Mesenchymal stem cell (in vitro differentiated cells and primary cell): ENCODE results near the gene IL11RA.

Source experiments
- DNase-seq: peaks from one replicate; pipeline ENCODE4 v3.0.0-alpha.2; 2013
- H2AFZ ChIP-seq: one replicate; pipeline ENCODE4 v1.6.1; 2013; ENCODE audit warnings: low read depth, mild to moderate bottlenecking, control low read depth, inconsistent platforms, low read length, moderate library complexity
- H2AK5ac ChIP-seq: 2 replicates; pipeline ENCODE4 v1.6.1; 2013; ENCODE audit warnings: low read length, moderate library complexity, mild to moderate bottlenecking, inconsistent platforms; ENCODE audit not compliant: severe bottlenecking
- H2BK120ac ChIP-seq: one replicate; pipeline ENCODE4 v1.6.1; 2013; ENCODE audit warnings: low read depth, mild to moderate bottlenecking, inconsistent platforms, low read length, moderate library complexity
- H2BK12ac ChIP-seq, 2 experiments: one replicate each; pipeline ENCODE4 v1.6.1; 2013; ENCODE audit warnings: inconsistent platforms in 2 of 2, low read length in 2 of 2, mild to moderate bottlenecking in 2 of 2, moderate library complexity in 2 of 2, control low read depth in 1 of 2
- H2BK15ac ChIP-seq: one replicate; pipeline ENCODE4 v1.6.1; 2013; ENCODE audit warnings: mild to moderate bottlenecking, low read depth, inconsistent platforms; ENCODE audit not compliant: poor library complexity, severe bottlenecking
- H2BK5ac ChIP-seq: 2 replicates; pipeline ENCODE4 v1.6.1; 2013; ENCODE audit warnings: low read depth, mild to moderate bottlenecking, low read length, control low read depth, inconsistent platforms; ENCODE audit not compliant: poor library complexity, severe bottlenecking
- H3K14ac ChIP-seq, 2 experiments: one replicate each; pipeline ENCODE4 v1.6.1; 2013; ENCODE audit warnings: inconsistent platforms in 2 of 2, low read length in 2 of 2, control low read depth in 1 of 2, mild to moderate bottlenecking in 1 of 2, moderate library complexity in 1 of 2
- H3K18ac ChIP-seq, 2 experiments: one replicate each; pipeline ENCODE4 v1.6.1; 2013; ENCODE audit warnings: inconsistent platforms in 2 of 2, low read length in 2 of 2, control low read depth in 1 of 2, low read depth in 1 of 2, mild to moderate bottlenecking in 1 of 2
- H3K23ac ChIP-seq, 2 experiments: one replicate each; pipeline ENCODE4 v1.6.1; 2013; ENCODE audit warnings: inconsistent platforms in 2 of 2, low read length in 2 of 2, mild to moderate bottlenecking in 2 of 2, moderate library complexity in 2 of 2, control low read depth in 1 of 2
- H3K27ac ChIP-seq: 2 replicates; pipeline ENCODE4 v1.5.1; 2013; ENCODE audit warnings: mild to moderate bottlenecking, moderate library complexity, low read length, control low read depth, inconsistent platforms; ENCODE audit not compliant: poor library complexity, severe bottlenecking
- H3K27me3 ChIP-seq, 2 experiments: 2 replicates each; pipeline versions ENCODE4 v1.6.1 to v1.7.0; 2013; ENCODE audit warnings: low read length in 2 of 2, mild to moderate bottlenecking in 2 of 2, moderate library complexity in 2 of 2, control low read depth in 1 of 2, inconsistent platforms in 1 of 2; ENCODE audit not compliant: control insufficient read depth in 1 of 2, insufficient read depth in 1 of 2
- H3K36me3 ChIP-seq, 2 experiments: 2 replicates each; pipeline versions ENCODE4 v1.6.1 to v1.7.0; 2013; ENCODE audit warnings: low read length in 2 of 2, control low read depth in 1 of 2, inconsistent platforms in 1 of 2, low read depth in 1 of 2, mild to moderate bottlenecking in 1 of 2; ENCODE audit not compliant: insufficient read depth in 2 of 2, control insufficient read depth in 1 of 2
- H3K4ac ChIP-seq, 2 experiments: one replicate each; pipeline ENCODE4 v1.6.1; 2013; ENCODE audit warnings: inconsistent platforms in 2 of 2, low read length in 2 of 2, mild to moderate bottlenecking in 2 of 2, moderate library complexity in 2 of 2, control low read depth in 1 of 2, low read depth in 1 of 2
- H3K4me1 ChIP-seq: 2 replicates; pipeline ENCODE4 v1.6.1; 2013; ENCODE audit warnings: low read depth, low read length, control low read depth; ENCODE audit not compliant: control insufficient read depth, insufficient read depth
- H3K4me2 ChIP-seq: 2 replicates; pipeline ENCODE4 v1.6.1; 2013; ENCODE audit warnings: low read length, mild to moderate bottlenecking, inconsistent platforms; ENCODE audit not compliant: poor library complexity, severe bottlenecking
- H3K4me3 ChIP-seq, 2 experiments: 2 replicates each; pipeline versions ENCODE4 v1.5.1 to v1.7.0; 2013; ENCODE audit warnings: low read length in 2 of 2, mild to moderate bottlenecking in 2 of 2, control low read depth in 1 of 2, low read depth in 1 of 2; ENCODE audit not compliant: insufficient read depth in 1 of 2
- H3K79me1 ChIP-seq: replicated peaks from 2 replicates; pipeline ENCODE4 v1.6.1; 2013; ENCODE audit warnings: mild to moderate bottlenecking, control low read depth, low read length, inconsistent platforms; ENCODE audit not compliant: poor library complexity, severe bottlenecking
- H3K9ac ChIP-seq: 2 replicates; pipeline ENCODE4 v1.7.0; 2013; ENCODE audit warnings: mild to moderate bottlenecking, low read length, moderate library complexity
- H3K9me3 ChIP-seq: 2 replicates; pipeline ENCODE4 v1.7.0; 2013; ENCODE audit warnings: mild to moderate bottlenecking, low read length; ENCODE audit not compliant: control insufficient read depth
- H4K8ac ChIP-seq: one replicate; pipeline ENCODE4 v1.6.1; 2013; ENCODE audit warnings: inconsistent platforms, mild to moderate bottlenecking, low read length, moderate library complexity
- H4K91ac ChIP-seq: one replicate; pipeline ENCODE4 v1.6.1; 2013; ENCODE audit warnings: mild to moderate bottlenecking, low read length, inconsistent platforms
- WGBS: methylation state at CpG from one replicate; pipeline ENCODE4 v1.1.7; 2013; ENCODE audit warnings: mixed read lengths; 5-methylcytosine and 5-hydroxymethylcytosine counted together

Gene IL11RA

GRCh38 chr9:34630402-34631154, 21.4 kb upstream of the IL11RA start:
- H3K9me3 ChIP-seq = no peaks in the 10 kb centered on the region
- H3K4me3 ChIP-seq = peak overlapping the region in 1 of 2 experiments; percentile 23
- H3K4me2 ChIP-seq = no peak overlapping the region
- no peak overlapping the region for H3K23ac ChIP-seq
- H3K4ac ChIP-seq = no peak overlapping the region
- H4K91ac ChIP-seq = no peak overlapping the region
- DNase-seq = no peak
- no peak overlapping the region for H2BK12ac ChIP-seq
- H3K14ac ChIP-seq = no peak overlapping the region
- H3K36me3 ChIP-seq = peaks cover 9 to 11% of the 10 kb centered on the region in 2 experiments
- H2AFZ ChIP-seq = no peak overlapping the region
- no peak overlapping the region for H2AK5ac ChIP-seq
- H4K8ac ChIP-seq = no peak overlapping the region
- no peak overlapping the region for H3K27ac ChIP-seq
- WGBS = 56% methylated on average over 5 of the region's 5 CpGs
- H2BK120ac ChIP-seq = no peak overlapping the region
- peaks cover 53 to 57% of the 10 kb centered on the region in 2 experiments for H3K27me3 ChIP-seq
- peaks cover 9% of the 10 kb centered on the region for H3K79me1 ChIP-seq
- peaks cover 11% of the 10 kb centered on the region for H3K4me1 ChIP-seq
- no peak overlapping the region for H3K18ac ChIP-seq
- H2BK15ac ChIP-seq = no peak overlapping the region
- H2BK5ac ChIP-seq = no peak overlapping the region
- H3K9ac ChIP-seq = no peak overlapping the region

- H3K23ac ChIP-seq = no peak overlapping the region
- no peak overlapping the region for H2BK15ac ChIP-seq
- no peak overlapping the region for H2BK12ac ChIP-seq
- no peak overlapping the region for H3K18ac ChIP-seq
- H2AFZ ChIP-seq = no peak overlapping the region
- H3K4me2 ChIP-seq = no peak overlapping the region
- peaks cover 22% of the 10 kb centered on the region for H3K79me1 ChIP-seq
- no peak overlapping the region for H2BK5ac ChIP-seq
- H3K9me3 ChIP-seq = no peaks in the 10 kb centered on the region
- peaks cover 27% of the 10 kb centered on the region for H3K4me1 ChIP-seq
- no peak overlapping the region for H4K8ac ChIP-seq
- no peak overlapping the region for H3K9ac ChIP-seq
- H4K91ac ChIP-seq = no peak overlapping the region
- H2BK120ac ChIP-seq = no peak overlapping the region
- H3K27ac ChIP-seq = no peak overlapping the region
- peaks cover 11 to 13% of the 10 kb centered on the region in 2 experiments for H3K36me3 ChIP-seq
- peaks cover 27 to 31% of the 10 kb centered on the region in 2 experiments for H3K27me3 ChIP-seq
- no peak overlapping the region for H3K4me3 ChIP-seq
- no peak overlapping the region for H2AK5ac ChIP-seq
- no peak for DNase-seq
- no peak overlapping the region for H3K4ac ChIP-seq
- 65% methylated on average over 3 of the region's 5 CpGs for WGBS
- no peak overlapping the region for H3K14ac ChIP-seq
These were observed 18.8 kb upstream of the IL11RA start for GRCh38 chr9:34633166-34633565.

- H2BK15ac ChIP-seq = no peak overlapping the region
- 0% methylated on average over 2 of the region's 3 CpGs for WGBS
- H2BK120ac ChIP-seq = no peak overlapping the region
- no peak overlapping the region for H3K4me3 ChIP-seq
- no peak overlapping the region for H3K14ac ChIP-seq
- no peak overlapping the region for H2AFZ ChIP-seq
- DNase-seq = peak; percentile 71
- peaks cover 24% of the 10 kb centered on the region for H3K4me1 ChIP-seq
- no peak overlapping the region for H3K4ac ChIP-seq
- H3K79me1 ChIP-seq = peaks cover 22% of the 10 kb centered on the region
- peak overlapping the region; percentile 35 for H4K91ac ChIP-seq
- H2BK5ac ChIP-seq = no peak overlapping the region
- no peak overlapping the region for H4K8ac ChIP-seq
- H3K9ac ChIP-seq = no peak overlapping the region
- no peaks in the 10 kb centered on the region for H3K9me3 ChIP-seq
- no peak overlapping the region for H2BK12ac ChIP-seq
- H3K23ac ChIP-seq = no peak overlapping the region
- peaks cover 11 to 13% of the 10 kb centered on the region in 2 experiments for H3K36me3 ChIP-seq
- H3K4me2 ChIP-seq = no peak overlapping the region
- no peak overlapping the region for H3K27ac ChIP-seq
- no peak overlapping the region for H3K18ac ChIP-seq
- H3K27me3 ChIP-seq = peaks cover 21 to 26% of the 10 kb centered on the region in 2 experiments
- H2AK5ac ChIP-seq = no peak overlapping the region
These were observed 18.0 kb upstream of the IL11RA start for GRCh38 chr9:34633851-34634550.

- Histone ChIP-seq H3K4me1 (peaks cover 19% of the 10 kb centered on the region), H3K18ac (no peak overlapping the region), H3K4me3 (no peak overlapping the region), H2AFZ (no peak overlapping the region), H3K14ac (no peak overlapping the region), H3K79me1 (peaks cover 22% of the 10 kb centered on the region), H3K36me3 (peaks cover 11 to 13% of the 10 kb centered on the region in 2 experiments), H4K8ac (no peak overlapping the region), H2BK15ac (no peak overlapping the region), H2BK5ac (no peak overlapping the region), H2AK5ac (no peak overlapping the region), H4K91ac (no peak overlapping the region), H2BK12ac (no peak overlapping the region), H3K9me3 (no peaks in the 10 kb centered on the region), H3K9ac (peak overlapping the region; percentile 7), H2BK120ac (no peak overlapping the region), H3K23ac (peak overlapping the region in 1 of 2 experiments; percentile 43), H3K4me2 (no peak overlapping the region), H3K4ac (no peak overlapping the region), H3K27ac (no peak overlapping the region), H3K27me3 (peaks cover 14 to 19% of the 10 kb centered on the region in 2 experiments)
- 96% methylated on average over 2 of the region's 3 CpGs for WGBS
- no peak for DNase-seq
These were observed 17.3 kb upstream of the IL11RA start for GRCh38 chr9:34634551-34635248.
